Measurements from ENCODE around the gene RSPH1. TPM values are rescaled to one million over a fixed set of nuclear protein-coding genes. Genes with fewer than 3 reads are reported as not detected.

RSPH1 gene
- total RNA-seq, 3 donors from 2014 or later, result not detected

DNA sequence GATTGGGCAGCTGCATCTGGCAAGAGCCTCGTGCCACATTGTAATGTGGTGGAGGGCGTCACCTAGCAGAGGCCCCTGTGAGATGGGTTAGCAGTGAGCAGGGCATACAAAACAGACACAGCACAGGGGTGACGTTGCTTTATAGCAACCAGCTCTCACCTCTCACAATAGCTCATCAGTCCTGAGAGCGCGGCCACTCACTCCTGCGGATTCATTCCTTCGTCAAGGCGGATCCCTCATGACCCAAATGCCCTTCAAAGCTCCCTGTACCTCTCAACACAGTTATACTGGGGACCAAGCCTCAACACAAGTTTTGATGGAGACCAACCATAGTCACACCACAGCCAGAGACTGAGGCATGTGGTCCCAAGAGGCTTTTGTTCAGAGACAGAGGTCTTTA lies 40.6 kb upstream of the RSPH1 start:
- no peak for DNase-seq
- no peak for ATAC-seq
- H3K9me3 Mint-ChIP-seq, result no peaks in the 10 kb centered on the region
- H3K36me3 Mint-ChIP-seq (ENCODE audit: insufficient read depth), result peaks cover 25% of the 10 kb centered on the region
- no peak overlapping the region for H3K4me3 Mint-ChIP-seq
- peaks cover 13% of the 10 kb centered on the region for H3K4me1 Mint-ChIP-seq (ENCODE audit: low read depth)
- no peaks in the 10 kb centered on the region for H3K27me3 Mint-ChIP-seq (ENCODE audit: low read depth)

DNA sequence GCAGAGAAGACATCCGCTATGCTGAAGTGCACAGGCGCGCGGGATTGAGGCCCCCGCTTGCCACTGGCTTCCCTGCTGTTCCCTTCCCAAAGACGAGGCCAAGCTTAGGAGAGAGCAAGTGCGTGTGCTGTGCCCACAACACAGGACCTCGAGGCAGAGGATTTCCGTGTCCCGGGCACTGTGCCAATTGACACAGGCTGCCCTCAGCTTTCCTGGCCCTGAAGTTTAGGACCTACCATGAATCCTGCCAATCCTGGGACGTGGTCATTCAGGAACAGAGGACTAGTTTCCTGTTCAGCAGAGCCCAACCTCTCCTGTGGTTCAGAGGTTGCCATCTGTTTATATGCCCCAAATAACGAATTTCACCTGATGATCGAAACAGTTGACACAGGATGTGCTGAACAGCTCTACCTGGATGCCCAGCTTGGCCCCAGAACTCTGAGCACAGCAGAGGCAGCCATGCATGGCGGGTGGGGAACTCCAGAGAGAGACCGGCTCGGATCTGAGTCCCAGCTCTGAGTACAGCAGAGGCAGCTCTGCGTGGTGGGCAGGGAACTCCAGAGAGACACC lies 39.7 kb upstream of the RSPH1 start:
- Mint-ChIP-seq H3K4me3 (no peak overlapping the region), H3K9me3 (no peaks in the 10 kb centered on the region), H3K27me3 (ENCODE audit: low read depth) (no peaks in the 10 kb centered on the region), H3K36me3 (ENCODE audit: insufficient read depth) (peaks cover 22% of the 10 kb centered on the region), H3K4me1 (ENCODE audit: low read depth) (peaks cover 16% of the 10 kb centered on the region)
- ATAC-seq (no peak), DNase-seq (no peak)

DNA sequence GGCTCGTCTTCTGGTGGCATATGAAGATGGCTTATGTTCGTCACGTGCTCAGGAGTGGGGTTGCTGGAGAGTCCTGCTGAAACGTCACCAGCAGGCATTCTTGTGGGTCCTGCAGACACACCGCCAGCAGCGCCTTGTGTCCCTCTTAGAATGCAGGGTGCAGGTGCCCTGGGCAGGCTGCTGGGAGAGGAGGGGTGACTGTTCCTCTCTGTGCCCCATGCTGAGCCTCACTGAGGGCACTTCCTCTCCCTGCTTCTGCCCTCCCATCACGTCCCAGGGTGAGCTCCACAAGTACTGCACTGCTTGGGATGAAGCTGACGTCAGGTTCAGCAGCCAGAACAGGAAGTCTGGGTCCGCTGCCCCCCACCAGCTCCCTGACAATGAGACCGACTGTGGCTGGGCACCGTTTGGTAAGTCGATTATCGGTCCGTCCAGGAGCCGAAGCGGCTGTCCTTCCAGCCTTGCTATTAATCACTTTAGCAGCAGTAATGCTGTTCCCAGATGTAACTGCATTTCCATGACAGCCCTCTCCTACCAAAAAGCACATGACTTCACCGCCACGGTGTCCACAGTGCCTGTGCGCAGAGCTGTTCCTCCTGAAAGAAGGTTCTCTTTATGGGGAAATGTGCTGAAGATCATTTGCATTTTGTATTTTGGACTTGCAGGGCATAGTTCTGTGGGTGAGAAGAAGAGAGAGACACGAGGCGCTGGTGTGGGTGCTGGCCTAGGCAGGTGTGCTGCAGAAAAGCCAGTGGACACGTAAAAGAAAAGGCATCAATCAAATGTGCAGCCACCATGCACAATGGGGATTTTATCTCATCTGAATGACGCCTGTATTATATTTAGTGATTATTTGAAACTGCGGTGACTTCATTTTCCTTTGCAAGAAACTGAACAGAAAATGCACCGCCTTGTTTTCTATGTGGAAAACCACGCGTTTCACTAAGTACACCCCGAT lies 38.7 kb upstream of the RSPH1 start:
- Mint-ChIP-seq H3K9me3 (no peaks in the 10 kb centered on the region), H3K36me3 (ENCODE audit: insufficient read depth) (peaks cover 19% of the 10 kb centered on the region), H3K4me3 (peak overlapping the region; percentile 45), H3K27me3 (ENCODE audit: low read depth) (no peaks in the 10 kb centered on the region), H3K4me1 (ENCODE audit: low read depth) (peaks cover 25% of the 10 kb centered on the region)
- ATAC-seq (no peak), DNase-seq (no peak)

DNA sequence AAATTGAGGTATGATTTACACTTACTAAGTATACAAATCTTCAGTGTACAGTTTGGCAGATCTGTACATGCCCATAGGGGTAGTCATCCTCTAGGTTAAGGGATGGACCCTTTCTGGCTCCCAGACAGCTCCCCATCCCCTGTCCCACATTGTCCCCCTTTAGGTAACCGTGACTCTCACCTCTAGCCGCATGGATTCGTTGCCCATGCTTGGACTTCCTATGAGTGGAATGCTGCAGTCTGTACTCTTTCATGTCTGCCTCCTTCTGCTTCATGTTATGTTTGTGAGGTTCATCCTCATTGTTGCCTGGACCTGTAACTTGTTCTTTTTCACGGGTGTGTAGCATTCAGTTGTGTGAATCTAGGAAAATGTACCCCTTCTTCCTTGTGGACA lies 37.9 kb upstream of the RSPH1 start:
- DNase-seq, result no peak

DNA sequence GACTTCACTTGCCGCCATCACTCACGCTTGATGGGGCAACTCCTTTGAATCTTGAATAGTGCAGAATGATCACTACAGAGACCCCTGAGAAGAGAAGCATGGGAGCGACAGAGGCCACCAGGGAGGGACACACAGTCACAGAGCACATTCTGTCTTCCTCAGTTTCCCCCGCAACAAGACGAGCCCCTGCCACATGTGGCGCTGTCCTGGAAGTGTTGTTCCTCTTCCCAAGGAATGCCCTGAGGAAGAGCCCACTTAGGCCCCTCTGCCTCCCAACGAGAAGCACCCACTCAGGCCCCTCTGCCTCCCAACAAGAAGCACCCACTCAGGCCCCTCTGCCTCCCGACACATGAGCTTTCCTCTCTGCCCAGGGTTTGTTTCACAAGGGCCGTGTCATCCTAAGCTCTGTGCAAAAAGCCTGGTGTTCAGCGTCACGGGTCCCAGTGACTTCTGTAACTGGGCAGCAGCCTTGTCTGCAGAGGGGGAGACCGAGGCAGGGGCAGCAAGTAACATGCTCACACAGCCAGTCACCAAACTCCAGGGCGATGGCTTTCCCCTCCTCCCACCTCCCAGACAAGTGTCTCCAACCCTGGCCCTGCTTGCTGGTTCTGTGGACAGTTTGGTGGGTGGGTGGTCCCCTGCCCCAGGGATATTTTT lies 37.4 kb upstream of the RSPH1 start:
- Mint-ChIP-seq H3K36me3 (ENCODE audit: insufficient read depth) (peaks cover 20% of the 10 kb centered on the region), H3K4me1 (ENCODE audit: low read depth) (peaks cover 33% of the 10 kb centered on the region), H3K27me3 (ENCODE audit: low read depth) (no peaks in the 10 kb centered on the region), H3K9me3 (no peaks in the 10 kb centered on the region), H3K4me3 (no peak overlapping the region)
- no peak for DNase-seq
- ATAC-seq, result no peak

More for the DNA sequence above, 37.9 kb upstream of the RSPH1 start:
- no peaks in the 10 kb centered on the region for H3K9me3 Mint-ChIP-seq
- H3K4me1 Mint-ChIP-seq (ENCODE audit: low read depth), result peaks cover 29% of the 10 kb centered on the region
- peaks cover 20% of the 10 kb centered on the region for H3K36me3 Mint-ChIP-seq (ENCODE audit: insufficient read depth)
- H3K4me3 Mint-ChIP-seq, result peak overlapping the region; percentile 45
- ATAC-seq, result no peak
- no peaks in the 10 kb centered on the region for H3K27me3 Mint-ChIP-seq (ENCODE audit: low read depth)

DNA sequence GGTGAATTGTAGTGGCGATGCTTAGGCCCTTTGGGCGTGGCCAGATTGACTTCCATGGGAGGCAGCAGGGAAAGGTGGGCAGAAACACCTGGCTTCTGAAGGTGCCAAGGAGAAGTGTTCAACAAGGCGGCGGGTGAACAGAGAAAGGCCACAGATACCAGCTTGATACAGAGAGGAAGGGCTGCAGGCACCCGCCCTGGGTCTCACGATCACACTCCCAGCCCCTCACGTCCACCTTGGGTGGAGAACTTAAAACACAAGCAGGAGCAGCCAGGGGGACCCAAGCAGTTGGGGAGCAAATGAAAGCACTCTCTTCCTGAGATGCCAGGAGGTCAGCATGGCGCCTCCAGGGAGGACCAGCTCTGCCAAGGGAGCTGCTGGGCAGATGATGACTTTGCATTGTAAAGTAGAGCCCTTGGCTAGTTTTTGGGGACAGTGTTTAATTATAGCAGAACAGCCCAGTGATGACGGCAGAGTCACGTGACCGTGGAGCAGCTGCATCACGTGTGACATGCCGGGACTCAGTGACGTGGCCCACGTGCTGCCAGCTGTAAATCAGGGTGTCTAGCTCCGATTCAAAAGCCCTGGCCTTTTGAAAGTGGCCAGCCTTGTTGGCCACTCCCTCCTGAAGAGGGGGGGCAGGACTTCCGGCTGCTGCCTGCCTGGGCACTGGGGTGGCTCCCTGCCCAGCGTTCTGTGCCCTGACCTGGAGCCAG lies 36.6 kb upstream of the RSPH1 start:
- no peaks in the 10 kb centered on the region for H3K9me3 Mint-ChIP-seq
- H3K4me3 Mint-ChIP-seq, result no peak overlapping the region
- H3K4me1 Mint-ChIP-seq (ENCODE audit: low read depth), result peaks cover 37% of the 10 kb centered on the region
- no peak for DNase-seq
- H3K27me3 Mint-ChIP-seq (ENCODE audit: low read depth), result no peaks in the 10 kb centered on the region
- no peak for ATAC-seq
- peaks cover 17% of the 10 kb centered on the region for H3K36me3 Mint-ChIP-seq (ENCODE audit: insufficient read depth)

DNA sequence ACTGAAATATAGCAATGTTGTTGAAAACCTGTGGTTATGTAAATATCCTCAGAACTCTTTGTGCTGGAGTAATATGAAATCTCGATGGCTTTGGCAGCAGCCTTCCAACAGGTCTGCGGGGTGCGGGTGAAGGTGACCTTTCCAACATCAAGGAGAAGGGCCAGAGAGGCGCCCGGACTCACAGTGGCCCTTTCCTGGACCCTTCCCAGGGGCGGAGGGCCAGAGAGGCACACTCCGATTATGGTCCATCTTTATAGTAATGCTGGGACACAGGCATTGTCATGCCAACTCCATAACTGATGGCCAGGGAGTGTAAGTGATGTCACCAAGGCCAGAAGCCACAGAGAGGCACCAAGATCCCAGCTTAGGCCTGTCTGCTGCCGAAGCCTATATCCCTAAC lies 35.7 kb upstream of the RSPH1 start:
- H3K9me3 Mint-ChIP-seq, result no peaks in the 10 kb centered on the region
- peaks cover 44% of the 10 kb centered on the region for H3K4me1 Mint-ChIP-seq (ENCODE audit: low read depth)
- ATAC-seq, result no peak
- H3K4me3 Mint-ChIP-seq, result no peak overlapping the region
- H3K27me3 Mint-ChIP-seq (ENCODE audit: low read depth), result no peaks in the 10 kb centered on the region
- no peak for DNase-seq
- peaks cover 17% of the 10 kb centered on the region for H3K36me3 Mint-ChIP-seq (ENCODE audit: insufficient read depth)

DNA sequence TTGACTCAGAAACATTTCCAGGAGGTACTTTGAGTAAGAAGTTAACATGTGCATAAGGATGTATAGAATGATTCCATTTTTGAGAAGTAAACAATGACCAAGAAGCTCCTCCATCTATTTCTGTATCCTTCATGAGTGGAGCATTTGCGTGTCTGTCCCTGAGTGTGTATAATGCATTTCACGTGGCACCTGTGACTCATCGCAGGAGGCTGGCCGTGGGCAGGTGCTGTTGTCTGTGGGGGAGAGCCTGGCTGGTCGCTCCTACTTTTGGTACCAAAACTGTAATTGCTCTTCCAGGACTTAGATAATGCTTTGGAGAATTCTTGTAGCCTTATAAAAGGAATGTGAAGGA lies 34.1 kb upstream of the RSPH1 start:
- Mint-ChIP-seq H3K4me1 (ENCODE audit: low read depth) (peaks cover 60% of the 10 kb centered on the region), H3K4me3 (no peak overlapping the region), H3K9me3 (no peaks in the 10 kb centered on the region), H3K27me3 (ENCODE audit: low read depth) (no peaks in the 10 kb centered on the region), H3K36me3 (ENCODE audit: insufficient read depth) (peaks cover 16% of the 10 kb centered on the region)
- DNase-seq (no peak), ATAC-seq (no peak)

DNA sequence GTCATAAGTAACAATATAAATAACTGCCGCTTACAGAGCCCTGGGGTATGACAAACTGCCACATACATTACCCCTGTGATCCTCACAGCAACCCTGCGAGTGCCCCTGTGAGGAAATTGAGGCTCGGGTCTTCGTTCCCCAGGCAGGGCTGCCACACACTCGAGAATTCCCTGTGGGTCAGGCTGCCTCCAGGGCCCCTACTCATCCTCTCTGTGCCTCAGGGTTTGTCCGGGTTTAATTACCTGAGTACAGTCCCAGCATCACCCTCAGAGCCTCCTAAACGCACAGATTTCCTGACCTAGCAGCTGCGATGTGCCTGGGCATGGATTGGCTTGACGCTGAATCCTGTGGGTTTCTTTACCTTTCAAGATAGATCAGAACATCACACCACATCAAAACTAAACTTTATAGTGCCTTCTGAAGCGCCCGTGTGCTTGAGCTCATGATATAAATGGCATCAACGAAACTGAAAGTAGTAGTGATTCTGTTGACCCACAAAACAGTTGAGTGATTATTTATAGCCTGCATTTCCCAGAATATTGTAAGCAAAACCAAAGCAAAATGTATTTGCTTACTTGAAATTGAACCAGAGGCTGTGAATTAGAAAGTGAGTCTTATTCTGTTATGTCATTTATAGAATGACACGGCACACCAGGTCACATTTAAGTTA lies 31.6 kb upstream of the RSPH1 start:
- H3K4me1 Mint-ChIP-seq (ENCODE audit: low read depth), result peaks cover 63% of the 10 kb centered on the region
- DNase-seq (peak; percentile 22), ATAC-seq (peak; percentile 85 to 87)
- peak overlapping the region; percentile 72 for H3K4me3 Mint-ChIP-seq
- peaks cover 17% of the 10 kb centered on the region for H3K36me3 Mint-ChIP-seq (ENCODE audit: insufficient read depth)
- no peaks in the 10 kb centered on the region for H3K9me3 Mint-ChIP-seq
- H3K27me3 Mint-ChIP-seq (ENCODE audit: low read depth), result no peaks in the 10 kb centered on the region

DNA sequence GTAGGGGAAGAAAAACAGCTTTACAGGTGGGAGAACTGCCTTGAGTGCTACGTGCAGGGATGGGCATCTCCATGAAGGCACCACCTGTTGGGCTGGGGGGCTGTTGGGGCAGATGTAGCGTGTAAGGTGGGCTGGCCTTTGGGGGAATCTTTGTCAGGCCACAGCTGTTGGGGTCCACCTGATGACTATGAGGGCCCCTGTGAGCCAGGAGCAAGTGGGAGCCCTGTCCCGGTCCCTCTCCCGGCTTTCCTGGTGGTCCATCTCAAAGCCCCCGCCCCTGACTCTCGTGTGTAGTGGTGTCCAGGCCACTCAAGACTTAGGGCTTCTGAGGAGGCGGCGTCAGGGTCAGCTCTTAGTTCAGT lies 31.1 kb upstream of the RSPH1 start:
- no peak for DNase-seq
- H3K27me3 Mint-ChIP-seq (ENCODE audit: low read depth), result no peaks in the 10 kb centered on the region
- no peak overlapping the region for H3K4me3 Mint-ChIP-seq

DNA sequence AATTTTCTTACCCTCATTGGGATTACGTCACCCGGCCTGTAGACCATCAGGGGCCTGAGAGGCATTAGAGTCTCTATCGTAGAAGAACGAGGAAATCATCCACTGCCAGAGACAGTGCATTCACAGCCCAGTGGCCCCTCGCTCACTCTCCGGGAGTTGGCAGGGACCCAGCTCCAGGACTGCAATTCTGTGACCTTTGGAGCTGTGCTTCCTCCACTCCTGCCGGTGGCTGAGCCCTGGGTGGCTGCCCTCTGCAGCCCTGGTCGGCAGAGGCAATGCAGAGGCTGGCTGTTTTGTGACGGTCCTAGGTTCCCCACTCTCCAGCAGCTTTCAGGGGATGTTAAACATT lies 30.3 kb upstream of the RSPH1 start:
- ATAC-seq, result no peak
- H3K9me3 Mint-ChIP-seq, result no peaks in the 10 kb centered on the region
- H3K4me1 Mint-ChIP-seq (ENCODE audit: low read depth), result peaks cover 63% of the 10 kb centered on the region
- no peaks in the 10 kb centered on the region for H3K27me3 Mint-ChIP-seq (ENCODE audit: low read depth)
- H3K36me3 Mint-ChIP-seq (ENCODE audit: insufficient read depth), result peaks cover 21% of the 10 kb centered on the region
- H3K4me3 Mint-ChIP-seq, result no peak overlapping the region
- DNase-seq, result no peak

More for the DNA sequence above, 31.1 kb upstream of the RSPH1 start:
- Mint-ChIP-seq H3K9me3 (no peaks in the 10 kb centered on the region), H3K36me3 (ENCODE audit: insufficient read depth) (peaks cover 17% of the 10 kb centered on the region), H3K4me1 (ENCODE audit: low read depth) (peaks cover 63% of the 10 kb centered on the region)
- ATAC-seq, result no peak

DNA sequence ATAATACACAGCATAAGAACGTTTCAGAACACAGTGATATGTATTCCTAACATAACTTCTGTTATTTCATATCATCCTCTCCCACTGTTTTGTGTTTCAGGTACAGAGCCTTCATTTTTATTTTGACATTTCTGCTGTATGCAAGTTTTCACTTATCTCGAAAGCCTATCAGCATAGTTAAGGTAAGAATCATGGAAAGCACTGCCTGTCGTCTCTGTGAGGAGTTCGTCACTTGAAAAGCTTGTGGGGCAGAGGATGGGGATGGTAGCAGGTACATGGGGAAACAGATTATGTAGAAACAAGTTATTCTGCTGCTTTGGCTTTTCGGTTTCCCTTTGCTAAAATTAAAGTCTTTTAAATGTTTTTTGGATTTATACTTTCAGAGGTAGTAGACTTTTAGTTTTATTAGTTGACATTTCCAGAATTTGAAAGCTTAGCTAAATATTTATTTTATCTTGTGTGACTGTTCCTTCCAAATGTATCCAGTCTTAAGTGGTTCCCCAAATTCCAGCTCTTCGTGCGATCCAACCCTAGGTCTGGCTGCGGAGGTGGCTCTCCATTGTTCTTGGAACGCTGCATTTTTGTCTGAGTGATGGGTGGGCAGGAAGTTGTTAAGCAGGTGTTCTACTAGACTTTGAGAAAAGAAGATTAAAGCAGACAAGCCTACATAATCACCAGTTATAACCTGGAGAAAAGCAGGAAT lies 29.8 kb upstream of the RSPH1 start:
- Mint-ChIP-seq H3K36me3 (ENCODE audit: insufficient read depth) (peaks cover 21% of the 10 kb centered on the region), H3K9me3 (no peaks in the 10 kb centered on the region), H3K4me3 (no peak overlapping the region), H3K4me1 (ENCODE audit: low read depth) (peaks cover 61% of the 10 kb centered on the region), H3K27me3 (ENCODE audit: low read depth) (no peaks in the 10 kb centered on the region)
- no peak for ATAC-seq
- no peak for DNase-seq

DNA sequence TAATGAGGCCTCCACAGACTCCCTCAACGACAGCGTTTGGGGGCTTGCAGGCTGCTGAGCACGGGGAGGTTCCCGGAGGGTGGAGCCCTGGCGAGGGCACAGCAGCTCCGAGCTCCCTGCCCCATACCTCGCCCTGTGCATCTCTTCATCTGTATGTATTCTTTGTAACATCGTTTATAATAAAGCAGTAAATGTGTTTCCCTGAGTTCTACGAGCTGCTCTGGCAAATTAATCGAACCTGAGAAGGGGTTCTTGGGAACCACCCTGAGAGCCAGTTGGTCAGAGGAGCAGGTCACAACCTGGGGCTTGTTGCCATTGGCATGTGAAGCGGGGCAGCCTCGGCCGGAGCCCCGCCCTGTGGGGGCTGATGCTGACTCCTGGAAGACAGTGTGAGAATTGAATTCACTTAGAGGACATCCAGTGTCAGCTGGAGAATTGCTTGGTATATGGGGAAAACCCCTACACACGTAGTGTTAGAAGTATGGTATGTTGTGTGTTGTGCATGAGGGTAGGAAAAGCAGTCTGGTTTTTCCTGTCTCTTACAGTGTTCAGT lies 29.1 kb upstream of the RSPH1 start:
- peaks cover 56% of the 10 kb centered on the region for H3K4me1 Mint-ChIP-seq (ENCODE audit: low read depth)
- no peaks in the 10 kb centered on the region for H3K27me3 Mint-ChIP-seq (ENCODE audit: low read depth)
- peaks cover 22% of the 10 kb centered on the region for H3K36me3 Mint-ChIP-seq (ENCODE audit: insufficient read depth)
- no peak for ATAC-seq
- H3K4me3 Mint-ChIP-seq, result no peak overlapping the region
- no peak for DNase-seq
- no peaks in the 10 kb centered on the region for H3K9me3 Mint-ChIP-seq

Measured in activated T-cell treated with anti-CD3 and anti-CD28 coated beads, Interleukin-2, amount 50 U/mL, for 4 hours (primary cell).